GM12892 (cell line): ENCODE measurements around the gene TREM1.
"Not testable (repeated sequence)": the region's sequence is repeated elsewhere in the genome, so short reads cannot be mapped to it uniquely, and the experiment has no call there.

ENCODE experiments used
- DNase-seq: peaks from one replicate; pipeline ENCODE4 v3.0.0; 2011; ENCODE audit not compliant: insufficient read length
- FAIRE-seq: peaks from 2 replicates; lab custom pipeline; 2011; peaks lifted over from hg19 to GRCh38; lab: Jason Lieb, UNC
- POLR2A ChIP-seq: IDR thresholded peaks from 2 replicates; pipeline ENCODE4 v1.6.1; 2011; ENCODE audit warnings: low read depth, low read length, control low read depth
- POLR2AphosphoS5 ChIP-seq: IDR thresholded peaks from 2 replicates; pipeline ENCODE4 v1.6.1; 2011; ENCODE audit warnings: low read depth, low read length, control low read depth
- TAF1 ChIP-seq: IDR thresholded peaks from 2 replicates; pipeline ENCODE4 v1.6.1; 2011; ENCODE audit warnings: low read depth, mild to moderate bottlenecking, control low read depth, low read length, borderline replicate concordance

TREM1 gene

DNA sequence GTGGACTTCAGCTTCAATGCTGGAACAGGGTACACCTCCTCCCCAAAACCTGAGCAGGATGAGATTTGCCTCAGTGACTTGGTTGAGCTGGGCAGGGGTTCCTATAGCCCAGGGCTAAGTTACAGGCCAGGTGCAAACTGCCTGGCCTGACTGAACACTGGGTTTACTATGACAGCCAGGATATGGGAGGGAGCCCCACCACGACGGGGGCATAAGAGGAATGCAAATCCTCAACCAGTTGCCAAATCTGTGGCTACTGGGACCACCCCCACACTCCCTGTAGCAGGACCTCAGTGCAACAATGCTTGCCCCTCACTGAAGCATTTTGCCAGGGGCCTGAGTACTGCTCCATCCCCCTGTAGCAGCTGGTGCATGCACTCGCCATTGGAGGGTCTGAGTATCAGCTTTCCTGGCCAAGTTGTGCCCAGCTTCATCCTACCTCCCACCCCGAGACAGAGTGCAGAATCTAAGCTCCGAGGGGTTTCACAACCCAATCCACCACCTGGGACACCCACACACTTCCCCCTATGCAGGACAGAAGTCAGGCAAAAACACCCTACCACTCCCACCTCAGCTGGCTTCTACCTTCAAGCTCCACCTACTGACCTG, 30.7 kb downstream of the TREM1 start:
- TF ChIP-seq POLR2AphosphoS5 (no peak), TAF1 (no peak), POLR2A (no peak)
- FAIRE-seq (no peak), DNase-seq (no peak)

GRCh38 chr6:41255110-41255509, 31.4 kb downstream of the TREM1 start:
- FAIRE-seq = peak; percentile 42
- no peak for DNase-seq
- TF ChIP-seq TAF1 = no peak
- no peak for TF ChIP-seq POLR2AphosphoS5
- TF ChIP-seq POLR2A = no peak

GRCh38 chr6:41252401-41253169, 33.9 kb downstream of the TREM1 start:
- DNase-seq (no peak), FAIRE-seq (no peak)
- TF ChIP-seq POLR2A = no peak
- TF ChIP-seq POLR2AphosphoS5 = no peak
- TF ChIP-seq TAF1 = no peak

- FAIRE-seq (no peak), DNase-seq (no peak)
- TF ChIP-seq POLR2AphosphoS5 = no peak
- TF ChIP-seq POLR2A = no peak
- no peak for TF ChIP-seq TAF1
Observed at GRCh38 chr6:41247882-41248705, 38.4 kb downstream of the TREM1 start.

DNA sequence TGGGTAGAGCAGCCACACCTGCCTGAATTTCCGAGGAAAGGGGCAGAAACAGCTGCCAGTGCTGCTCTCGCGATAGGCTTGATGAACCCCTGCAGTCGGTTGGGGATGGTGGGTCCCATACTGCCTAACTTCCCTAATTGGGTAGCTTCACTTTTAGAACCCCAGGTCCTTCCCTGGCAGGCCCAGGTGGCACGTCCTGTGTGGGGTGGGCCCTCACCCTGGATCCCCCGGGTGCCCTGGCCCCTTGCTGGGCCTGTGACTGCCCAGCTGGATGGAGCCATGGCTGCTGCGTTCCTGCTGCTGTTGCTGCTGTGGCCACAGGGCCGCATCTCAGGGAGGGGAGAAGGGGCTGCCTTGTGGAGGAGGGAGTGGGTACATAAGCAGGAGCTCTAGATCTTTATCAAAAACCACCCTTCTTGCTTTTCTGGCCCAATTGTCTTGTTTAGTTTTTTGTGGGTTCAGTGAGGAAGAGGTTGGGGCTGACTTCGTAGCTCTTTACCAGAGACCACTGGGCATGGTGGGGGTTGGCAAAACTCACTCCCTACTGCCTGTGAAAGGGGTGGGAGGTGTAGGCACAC, 39.1 kb downstream of the TREM1 start:
- FAIRE-seq (no peak), DNase-seq (no peak)
- TF ChIP-seq TAF1 (no peak), POLR2A (no peak), POLR2AphosphoS5 (no peak)

GRCh38 chr6:41246529-41246928, 40.0 kb downstream of the TREM1 start:
- not testable (repeated sequence) for FAIRE-seq, DNase-seq

DNA sequence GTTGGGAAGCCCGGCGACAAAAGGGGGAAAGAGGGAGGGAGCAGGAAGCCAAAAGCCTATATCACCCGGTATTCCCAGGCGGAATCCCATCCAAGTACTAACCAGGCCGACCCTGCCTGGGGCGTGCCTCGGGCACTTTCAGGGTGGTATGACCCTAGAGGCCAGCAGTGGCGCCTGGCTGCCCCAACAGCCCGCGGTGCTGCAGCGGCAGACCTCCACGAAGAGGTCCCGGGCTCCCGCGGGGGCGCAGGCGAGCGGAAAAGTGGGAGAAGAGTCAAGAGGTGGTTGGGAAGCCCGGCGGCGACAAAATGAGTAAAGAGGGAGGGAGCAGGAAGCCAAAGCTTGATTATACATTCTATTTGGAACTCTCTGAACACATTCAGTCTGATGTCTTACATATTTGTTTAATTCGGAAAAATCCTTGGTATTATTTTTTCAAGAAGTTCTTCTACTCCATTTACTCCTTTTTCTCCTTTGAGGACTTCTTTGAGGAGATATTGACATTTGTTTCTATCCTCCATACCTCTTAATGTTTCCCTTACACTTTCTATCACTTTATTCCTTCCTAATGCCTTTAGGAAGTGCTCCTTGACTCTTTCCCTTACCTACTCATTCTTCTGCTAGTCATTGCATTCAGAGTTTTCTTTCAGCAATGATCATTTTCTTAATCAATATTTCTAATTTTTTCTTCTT, 46.9 kb downstream of the TREM1 start:
- DNase-seq (no peak), FAIRE-seq (no peak)
- no peak for TF ChIP-seq TAF1
- no peak for TF ChIP-seq POLR2A
- no peak for TF ChIP-seq POLR2AphosphoS5

GRCh38 chr6:41237128-41237527, 49.4 kb downstream of the TREM1 start:
- no peak for FAIRE-seq
- no peak for DNase-seq
- TF ChIP-seq POLR2A = no peak
- TF ChIP-seq POLR2AphosphoS5 = no peak
- no peak for TF ChIP-seq TAF1

DNA sequence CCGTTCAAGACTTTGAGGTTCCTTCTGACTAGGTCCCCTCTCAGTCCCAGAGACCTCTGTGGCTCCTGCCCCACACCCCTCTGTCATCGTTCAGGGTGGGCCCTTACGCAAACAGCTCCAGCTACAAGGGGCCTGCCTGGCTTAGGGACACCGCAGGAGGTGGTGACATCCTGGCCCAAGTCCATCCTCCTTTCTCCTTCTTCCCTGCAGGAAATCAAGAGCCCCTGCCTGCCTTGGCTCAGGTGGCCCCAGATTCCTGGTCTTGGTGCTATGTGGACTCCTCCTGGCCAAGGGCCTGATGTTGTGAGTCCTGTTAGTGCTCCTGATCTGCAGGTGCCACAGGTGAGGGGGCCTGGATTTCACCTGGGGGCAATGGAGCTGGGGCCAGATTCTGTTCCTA, 50.2 kb downstream of the TREM1 start:
- FAIRE-seq (no peak), DNase-seq (no peak)
- TF ChIP-seq TAF1 (no peak), POLR2AphosphoS5 (no peak), POLR2A (no peak)

- DNase-seq (no peak), FAIRE-seq (no peak)
- TF ChIP-seq POLR2AphosphoS5 = no peak
- TF ChIP-seq POLR2A = no peak
- no peak for TF ChIP-seq TAF1
Observed at GRCh38 chr6:41232667-41233066, 53.8 kb downstream of the TREM1 start.

- FAIRE-seq (no peak), DNase-seq (no peak)
- TF ChIP-seq POLR2AphosphoS5 = no peak
- TF ChIP-seq POLR2A = no peak
- no peak for TF ChIP-seq TAF1
Observed at GRCh38 chr6:41231246-41231645, 55.2 kb downstream of the TREM1 start.
